ENCODE data around the gene BANF1.

GRCh38 chr11:66051766-66052663, 49.7 kb downstream of the BANF1 start, which contains the start of gene SF3B2:
- peak in 1 of 2 donors; percentile 85 for TF ChIP-seq POLR2A (IDR thresholded peaks at IDR 0.05)
- no peak for TF ChIP-seq CTCF (IDR thresholded peaks at IDR 0.05)
